Activated T-helper 2 cell treated with anti-CD3 and anti-CD28 coated beads, Interferon-gamma antibody, Interleukin-2, Interleukin-4, amounts not matched to agents 10 μg/mL and 5 μg/mL and 100 μg/mL, durations not matched to agents 14 hours and 24 hours and 36 hours (primary cell): ENCODE measurements around the gene TSKU. TPM values are rescaled to one million over a fixed set of nuclear protein-coding genes. Genes with fewer than 3 reads are reported as not detected.
A peak's percentile ranks its signal among the peaks of the same experiment; 100 is the strongest.

Experiments
- DNase-seq: peaks from one replicate; pipeline ENCODE4 v3.0.0; 2021; ENCODE audit warnings: low spot score
- H3K27ac Mint-ChIP-seq: one replicate; pipeline ENCODE4 v1.8.0; 2021; ENCODE audit warnings: mixed read lengths
- H3K27me3 Mint-ChIP-seq: one replicate; pipeline ENCODE4 v1.8.0; 2021; ENCODE audit warnings: low read depth, mixed read lengths
- H3K36me3 Mint-ChIP-seq: one replicate; pipeline ENCODE4 v1.8.0; 2021; ENCODE audit warnings: low read depth, mixed read lengths
- H3K4me1 Mint-ChIP-seq: one replicate; pipeline ENCODE4 v1.8.0; 2021; ENCODE audit warnings: low read depth, mixed read lengths
- H3K4me3 Mint-ChIP-seq: one replicate; pipeline ENCODE4 v1.8.0; 2021; ENCODE audit warnings: low read depth, mild to moderate bottlenecking, moderate library complexity, mixed read lengths
- H3K9me3 Mint-ChIP-seq: one replicate; pipeline ENCODE4 v1.8.0; 2021; ENCODE audit warnings: mixed read lengths
- intact Hi-C: fragments of 100-400 bp; cut with micrococcal nuclease; formaldehyde crosslinking; loops from one replicate; pipeline ENCODE4 v1.15.1; 2023
- total RNA-seq: library from RNA; stranded (reverse); gene quantifications from 2 replicates; pipeline ENCODE4 v1.2.3, GENCODE V29; 2022

Gene TSKU
- total RNA-seq, 1 donor from 2014 or later = 13.7 TPM

GRCh38 chr11:76768909-76769560 lies 14.1 kb upstream of the TSKU start:
- intact Hi-C loops = no loop called here
- Mint-ChIP-seq H3K27me3 (no peaks in the 10 kb centered on the region), H3K4me1 (peaks cover 24% of the 10 kb centered on the region)

GRCh38 chr11:76769645-76770586 lies 13.2 kb upstream of the TSKU start:
- Mint-ChIP-seq H3K4me3 (no peak overlapping the region), H3K36me3 (no peaks in the 10 kb centered on the region), H3K9me3 (no peaks in the 10 kb centered on the region), H3K27ac (peak overlapping the region; percentile 39), H3K27me3 (no peaks in the 10 kb centered on the region), H3K4me1 (peaks cover 24% of the 10 kb centered on the region)
- DNase-seq = no peak
- intact Hi-C loops = loop anchor here (1.0 kb wide), 1 partner anchor 12 kb away; no protein-coding TSS in a partner anchor

More at GRCh38 chr11:76768909-76769560, 14.1 kb upstream of the TSKU start:
- Mint-ChIP-seq H3K9me3 (no peaks in the 10 kb centered on the region), H3K27ac (peak overlapping the region; percentile 74), H3K36me3 (no peaks in the 10 kb centered on the region), H3K4me3 (no peak overlapping the region)
- DNase-seq = no peak

GRCh38 chr11:76770642-76771445 lies 12.3 kb upstream of the TSKU start:
- Mint-ChIP-seq H3K4me1 (peaks cover 24% of the 10 kb centered on the region), H3K27ac (peak overlapping the region; percentile 39)
- no peak for DNase-seq

GRCh38 chr11:76771446-76772099 lies 11.6 kb upstream of the TSKU start:
- intact Hi-C loops = no loop called here
- Mint-ChIP-seq H3K27ac (no peak overlapping the region), H3K9me3 (peaks cover 4% of the 10 kb centered on the region), H3K4me1 (peaks cover 24% of the 10 kb centered on the region), H3K36me3 (peaks cover 2% of the 10 kb centered on the region), H3K4me3 (no peak overlapping the region), H3K27me3 (no peaks in the 10 kb centered on the region)
- DNase-seq = no peak

More at GRCh38 chr11:76770642-76771445, 12.3 kb upstream of the TSKU start:
- H3K9me3 Mint-ChIP-seq = no peaks in the 10 kb centered on the region
- intact Hi-C loops = loop anchor here (1.0 kb wide), 1 partner anchor 11 kb away; no protein-coding TSS in a partner anchor
- no peaks in the 10 kb centered on the region for H3K27me3 Mint-ChIP-seq
- H3K36me3 Mint-ChIP-seq = no peaks in the 10 kb centered on the region
- H3K4me3 Mint-ChIP-seq = no peak overlapping the region

- Mint-ChIP-seq H3K4me3 (no peak overlapping the region), H3K27ac (no peak overlapping the region), H3K27me3 (peaks cover 5% of the 10 kb centered on the region), H3K9me3 (peaks cover 10% of the 10 kb centered on the region), H3K4me1 (peaks cover 20% of the 10 kb centered on the region), H3K36me3 (peaks cover 9% of the 10 kb centered on the region)
- intact Hi-C loops = no loop called here
- no peak for DNase-seq
Measured at GRCh38 chr11:76772100-76772782, 10.9 kb upstream of the TSKU start.

- Mint-ChIP-seq H3K27me3 (peaks cover 9% of the 10 kb centered on the region), H3K4me3 (no peak overlapping the region), H3K36me3 (peaks cover 12% of the 10 kb centered on the region), H3K4me1 (peaks cover 18% of the 10 kb centered on the region), H3K9me3 (peaks cover 15% of the 10 kb centered on the region), H3K27ac (no peak overlapping the region)
- no peak for DNase-seq
- intact Hi-C loops = no loop called here
Measured at GRCh38 chr11:76772783-76773106, 10.4 kb upstream of the TSKU start.

- DNase-seq = no peak
- Mint-ChIP-seq H3K27ac (no peak overlapping the region), H3K4me1 (peaks cover 10% of the 10 kb centered on the region), H3K9me3 (peaks cover 21% of the 10 kb centered on the region), H3K27me3 (peaks cover 17% of the 10 kb centered on the region), H3K36me3 (peaks cover 19% of the 10 kb centered on the region), H3K4me3 (no peak overlapping the region)
- intact Hi-C loops = no loop called here
Measured at GRCh38 chr11:76773921-76774361, 9.2 kb upstream of the TSKU start.

GRCh38 chr11:76776472-76776871 lies 6.7 kb upstream of the TSKU start:
- peaks cover 22% of the 10 kb centered on the region for H3K27me3 Mint-ChIP-seq
- intact Hi-C loops = no loop called here
- peaks cover 8% of the 10 kb centered on the region for H3K4me1 Mint-ChIP-seq
- peaks cover 21% of the 10 kb centered on the region for H3K9me3 Mint-ChIP-seq
- no peak overlapping the region for H3K4me3 Mint-ChIP-seq
- DNase-seq = no peak
- peaks cover 19% of the 10 kb centered on the region for H3K36me3 Mint-ChIP-seq
- H3K27ac Mint-ChIP-seq = no peak overlapping the region

- Mint-ChIP-seq H3K36me3 (peaks cover 19% of the 10 kb centered on the region), H3K4me3 (no peak overlapping the region), H3K27ac (no peak overlapping the region), H3K4me1 (peaks cover 4% of the 10 kb centered on the region), H3K9me3 (peaks cover 21% of the 10 kb centered on the region), H3K27me3 (peaks cover 22% of the 10 kb centered on the region)
- intact Hi-C loops = no loop called here
- DNase-seq = no peak
Measured at GRCh38 chr11:76777305-76777704, 5.9 kb upstream of the TSKU start.

GRCh38 chr11:76777876-76778275 lies 5.3 kb upstream of the TSKU start:
- Mint-ChIP-seq H3K4me3 (no peak overlapping the region), H3K27me3 (peaks cover 22% of the 10 kb centered on the region), H3K27ac (no peak overlapping the region), H3K9me3 (peaks cover 21% of the 10 kb centered on the region), H3K36me3 (peaks cover 19% of the 10 kb centered on the region), H3K4me1 (peaks cover 10% of the 10 kb centered on the region)
- intact Hi-C loops = no loop called here
- no peak for DNase-seq

- intact Hi-C loops = no loop called here
- Mint-ChIP-seq H3K27me3 (peaks cover 22% of the 10 kb centered on the region), H3K4me3 (no peak overlapping the region), H3K9me3 (peaks cover 21% of the 10 kb centered on the region), H3K27ac (no peak overlapping the region), H3K4me1 (peaks cover 10% of the 10 kb centered on the region), H3K36me3 (peaks cover 19% of the 10 kb centered on the region)
- DNase-seq = no peak
Measured at GRCh38 chr11:76778874-76779273, 4.3 kb upstream of the TSKU start.
